Measurements from ENCODE around the gene ZC3H18.

Gene ZC3H18

DNA sequence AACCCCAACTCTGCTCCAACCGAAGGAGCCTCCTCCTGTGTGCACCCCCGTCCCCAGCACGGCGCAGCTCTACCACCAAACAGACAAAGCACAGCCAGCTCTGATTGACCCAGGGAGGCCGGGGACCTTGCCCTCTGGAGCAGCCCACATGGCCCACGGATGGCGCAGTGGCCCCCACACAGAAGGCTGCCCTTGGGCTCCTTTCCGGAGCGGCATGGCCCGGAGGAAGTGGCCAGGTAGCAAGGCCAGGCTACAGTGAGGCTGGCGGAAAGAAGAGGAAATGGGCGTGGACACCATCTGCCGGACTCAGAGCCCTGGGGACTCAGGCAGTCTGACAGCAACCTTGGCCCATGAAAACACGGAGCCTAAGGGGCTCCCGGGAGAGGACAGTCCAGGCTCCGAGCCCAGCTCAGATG is 19.9 kb upstream of the ZC3H18 start:
- Mint-ChIP-seq H3K4me1 (peaks cover 8 to 18% of the 10 kb centered on the region in 2 donors), H3K4me3 (no peak overlapping the region), H3K27me3 (peaks cover 20 to 32% of the 10 kb centered on the region in 2 donors), H3K9me3 (no peaks in the 10 kb centered on the region), H3K36me3 (peaks cover 0 to 1% of the 10 kb centered on the region in 2 donors), H3K27ac (no peak overlapping the region)
- no peak for DNase-seq
- ATAC-seq (replicated peaks), result peak; percentile 45 to 60

DNA sequence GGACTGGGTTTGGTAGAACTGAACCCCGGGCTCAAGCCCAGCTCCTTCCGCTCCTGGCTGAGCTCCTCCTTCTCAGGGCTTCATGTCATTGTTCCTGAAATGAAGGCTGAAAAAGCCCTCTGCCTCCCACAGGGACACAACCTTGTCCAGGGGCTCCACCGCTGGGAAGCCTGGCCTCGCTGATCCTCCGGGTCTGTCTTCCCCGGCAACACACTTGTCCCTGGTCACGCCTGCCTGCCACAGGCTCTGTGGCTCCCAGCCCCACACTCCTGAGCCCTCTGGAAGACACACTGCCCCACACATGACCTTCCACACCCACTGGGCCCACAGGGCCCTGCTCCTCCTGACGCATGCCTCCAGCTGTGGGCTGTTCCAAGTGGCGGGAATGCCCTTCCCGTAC is 18.0 kb upstream of the ZC3H18 start:
- H3K4me1 Mint-ChIP-seq, result peaks cover 8 to 18% of the 10 kb centered on the region in 2 donors
- DNase-seq (no peak), ATAC-seq (replicated peaks) (no peak)
- H3K4me3 Mint-ChIP-seq, result no peak overlapping the region
- peaks cover 3 to 7% of the 10 kb centered on the region in 2 donors for H3K9me3 Mint-ChIP-seq
- H3K36me3 Mint-ChIP-seq, result peaks cover 6% of the 10 kb centered on the region in 2 donors
- peaks cover 22 to 33% of the 10 kb centered on the region in 2 donors for H3K27me3 Mint-ChIP-seq
- H3K27ac Mint-ChIP-seq, result no peak overlapping the region

- peaks cover 25 to 37% of the 10 kb centered on the region in 2 donors for H3K27me3 Mint-ChIP-seq
- H3K36me3 Mint-ChIP-seq, result peaks cover 6% of the 10 kb centered on the region in 2 donors
- peaks cover 8 to 18% of the 10 kb centered on the region in 2 donors for H3K4me1 Mint-ChIP-seq
- no peak overlapping the region for H3K27ac Mint-ChIP-seq
- ATAC-seq (replicated peaks) (no peak), DNase-seq (no peak)
- peaks cover 5 to 7% of the 10 kb centered on the region in 2 donors for H3K9me3 Mint-ChIP-seq
- no peak overlapping the region for H3K4me3 Mint-ChIP-seq
Measured at GRCh38 chr16:88552815-88553214, 17.4 kb upstream of the ZC3H18 start.

DNA sequence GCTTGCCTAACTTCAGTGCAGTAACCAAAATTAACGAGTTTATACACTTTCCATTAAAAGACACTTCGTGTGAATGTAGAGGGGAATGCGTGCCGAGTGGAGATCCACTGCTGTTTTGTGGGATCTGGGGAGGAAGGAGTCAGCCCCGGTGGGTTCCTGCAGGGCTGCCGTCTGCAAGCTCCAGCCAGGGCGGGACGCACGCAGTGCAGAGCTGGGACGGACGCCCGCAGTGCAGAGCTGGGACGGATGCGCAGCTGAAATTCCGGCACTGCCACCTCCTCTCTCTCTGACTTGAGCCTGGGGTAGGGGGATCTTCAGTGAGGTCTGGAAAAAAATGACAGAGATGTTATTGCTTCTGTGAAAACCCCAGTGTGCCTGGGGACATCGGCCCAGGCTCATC is 16.5 kb upstream of the ZC3H18 start:
- Mint-ChIP-seq H3K4me3 (no peak overlapping the region), H3K27ac (no peak overlapping the region), H3K4me1 (peaks cover 9 to 19% of the 10 kb centered on the region in 2 donors), H3K27me3 (peaks cover 26 to 39% of the 10 kb centered on the region in 2 donors), H3K36me3 (peaks cover 6% of the 10 kb centered on the region in 2 donors), H3K9me3 (peaks cover 5 to 7% of the 10 kb centered on the region in 2 donors)
- no peak for ATAC-seq (replicated peaks)
- no peak for DNase-seq

GRCh38 chr16:88554711-88555264 is 15.4 kb upstream of the ZC3H18 start:
- Mint-ChIP-seq H3K36me3 (peaks cover 6% of the 10 kb centered on the region in 2 donors), H3K4me1 (peaks cover 11 to 22% of the 10 kb centered on the region in 2 donors), H3K27me3 (peaks cover 29 to 45% of the 10 kb centered on the region in 2 donors), H3K9me3 (peaks cover 5 to 7% of the 10 kb centered on the region in 2 donors), H3K4me3 (no peak overlapping the region), H3K27ac (no peak overlapping the region)
- no peak for DNase-seq
- no peak for ATAC-seq (replicated peaks)

DNA sequence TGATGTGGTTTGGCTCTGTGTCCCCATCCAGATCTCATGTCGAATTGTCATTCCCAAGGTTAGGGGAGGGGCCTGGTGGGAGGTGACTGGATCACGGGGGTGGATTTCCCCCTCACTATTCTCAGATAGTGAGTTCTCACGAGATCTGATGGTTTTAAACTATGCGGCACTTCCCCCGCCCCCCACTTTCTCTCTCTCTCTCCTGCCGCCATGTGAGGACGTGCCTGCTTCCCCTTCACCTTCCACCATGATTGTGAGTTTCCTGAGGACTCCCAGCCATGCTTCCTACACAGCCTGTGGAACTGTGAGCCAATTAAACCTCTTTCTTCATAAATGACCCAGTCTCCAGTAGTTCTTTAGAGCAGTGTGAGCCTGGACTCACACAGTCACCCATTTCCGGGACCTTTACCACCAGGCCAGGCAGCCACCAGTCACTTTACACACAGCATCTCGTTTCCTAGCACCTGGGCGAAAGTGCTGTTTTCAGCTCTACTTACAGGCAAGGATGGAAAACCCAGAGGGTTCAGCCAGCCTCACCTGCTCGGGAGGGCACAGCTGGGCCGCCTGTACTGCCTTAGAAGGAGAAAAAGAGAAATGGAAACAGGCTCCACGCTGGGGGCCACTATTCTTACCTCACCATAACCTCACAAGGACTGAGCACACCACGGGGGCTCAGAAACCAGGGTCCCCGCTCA is 13.8 kb upstream of the ZC3H18 start:
- H3K36me3 Mint-ChIP-seq, result peaks cover 6% of the 10 kb centered on the region in 2 donors
- H3K4me3 Mint-ChIP-seq, result no peak overlapping the region
- no peak overlapping the region for H3K27ac Mint-ChIP-seq
- peaks cover 7 to 8% of the 10 kb centered on the region in 2 donors for H3K4me1 Mint-ChIP-seq
- DNase-seq (no peak), ATAC-seq (replicated peaks) (no peak)
- peaks cover 5 to 7% of the 10 kb centered on the region in 2 donors for H3K9me3 Mint-ChIP-seq
- peaks cover 29 to 57% of the 10 kb centered on the region in 2 donors for H3K27me3 Mint-ChIP-seq

DNA sequence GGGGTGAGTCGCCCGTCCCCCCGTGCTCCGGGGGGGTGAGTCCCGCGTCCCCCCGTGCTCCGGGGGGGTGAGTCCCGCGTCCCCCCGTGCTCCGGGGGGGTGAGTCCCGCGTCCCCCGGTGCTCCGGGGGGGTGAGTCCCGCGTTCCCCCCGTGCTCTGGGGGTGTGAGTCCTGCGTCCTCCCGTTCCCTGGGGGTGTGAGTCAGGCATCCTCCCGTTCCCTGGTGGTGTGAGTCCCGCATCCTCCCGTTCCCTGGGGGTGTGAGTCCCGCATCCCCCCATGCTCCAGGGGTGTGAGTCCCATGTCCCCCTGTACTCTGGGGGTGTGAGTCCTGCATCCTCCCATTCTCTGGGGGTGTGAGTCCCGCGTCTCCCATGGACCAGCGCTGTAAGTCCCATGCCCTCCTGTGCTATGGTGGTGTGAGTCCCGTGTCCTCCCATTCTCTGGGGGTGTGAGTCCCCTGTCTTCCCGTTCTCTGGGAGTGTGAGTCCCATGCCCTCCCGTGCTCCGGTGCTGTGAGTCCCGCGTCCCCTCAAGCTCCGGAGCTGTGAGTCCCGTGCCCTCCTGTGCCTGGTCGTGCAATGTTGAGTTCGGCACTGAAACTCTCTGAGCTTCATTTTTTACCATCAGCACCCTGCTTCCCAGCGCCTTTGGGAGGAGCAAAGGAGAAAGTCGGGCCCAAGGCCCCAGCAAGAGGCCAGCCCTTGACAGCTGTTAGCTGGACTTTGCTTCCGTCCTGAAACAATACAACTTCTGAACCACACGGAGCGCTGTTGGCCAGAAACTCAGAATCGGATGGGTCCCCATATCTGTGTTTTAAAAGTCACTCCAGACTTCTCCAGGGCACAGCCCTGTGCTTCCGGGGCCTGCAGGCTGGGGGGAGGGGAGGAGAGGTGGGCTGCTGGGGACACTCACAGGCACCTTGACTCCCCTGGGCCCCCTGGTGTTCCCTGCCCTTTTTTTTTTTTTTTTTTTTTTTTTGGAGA is 11.5 kb upstream of the ZC3H18 start:
- ATAC-seq (replicated peaks) (peak; percentile 73 to 77), DNase-seq (no peak)
- peaks cover 6% of the 10 kb centered on the region in 2 donors for H3K36me3 Mint-ChIP-seq
- peaks cover 25 to 51% of the 10 kb centered on the region in 2 donors for H3K27me3 Mint-ChIP-seq
- H3K27ac Mint-ChIP-seq, result peak overlapping the region; percentile 79
- peaks cover 5 to 7% of the 10 kb centered on the region in 2 donors for H3K9me3 Mint-ChIP-seq
- peaks cover 9 to 10% of the 10 kb centered on the region in 2 donors for H3K4me1 Mint-ChIP-seq
- H3K4me3 Mint-ChIP-seq, result no peak overlapping the region

- peaks cover 6% of the 10 kb centered on the region in 2 donors for H3K36me3 Mint-ChIP-seq
- peaks cover 16 to 34% of the 10 kb centered on the region in 2 donors for H3K27me3 Mint-ChIP-seq
- ATAC-seq (replicated peaks), result peak; percentile 27 to 65
- H3K9me3 Mint-ChIP-seq, result peaks cover 5 to 7% of the 10 kb centered on the region in 2 donors
- no peak for DNase-seq
- H3K4me1 Mint-ChIP-seq, result peaks cover 12% of the 10 kb centered on the region in 2 donors
- no peak overlapping the region for H3K27ac Mint-ChIP-seq
- no peak overlapping the region for H3K4me3 Mint-ChIP-seq
Measured at GRCh38 chr16:88560714-88561484, 9.3 kb upstream of the ZC3H18 start.

DNA sequence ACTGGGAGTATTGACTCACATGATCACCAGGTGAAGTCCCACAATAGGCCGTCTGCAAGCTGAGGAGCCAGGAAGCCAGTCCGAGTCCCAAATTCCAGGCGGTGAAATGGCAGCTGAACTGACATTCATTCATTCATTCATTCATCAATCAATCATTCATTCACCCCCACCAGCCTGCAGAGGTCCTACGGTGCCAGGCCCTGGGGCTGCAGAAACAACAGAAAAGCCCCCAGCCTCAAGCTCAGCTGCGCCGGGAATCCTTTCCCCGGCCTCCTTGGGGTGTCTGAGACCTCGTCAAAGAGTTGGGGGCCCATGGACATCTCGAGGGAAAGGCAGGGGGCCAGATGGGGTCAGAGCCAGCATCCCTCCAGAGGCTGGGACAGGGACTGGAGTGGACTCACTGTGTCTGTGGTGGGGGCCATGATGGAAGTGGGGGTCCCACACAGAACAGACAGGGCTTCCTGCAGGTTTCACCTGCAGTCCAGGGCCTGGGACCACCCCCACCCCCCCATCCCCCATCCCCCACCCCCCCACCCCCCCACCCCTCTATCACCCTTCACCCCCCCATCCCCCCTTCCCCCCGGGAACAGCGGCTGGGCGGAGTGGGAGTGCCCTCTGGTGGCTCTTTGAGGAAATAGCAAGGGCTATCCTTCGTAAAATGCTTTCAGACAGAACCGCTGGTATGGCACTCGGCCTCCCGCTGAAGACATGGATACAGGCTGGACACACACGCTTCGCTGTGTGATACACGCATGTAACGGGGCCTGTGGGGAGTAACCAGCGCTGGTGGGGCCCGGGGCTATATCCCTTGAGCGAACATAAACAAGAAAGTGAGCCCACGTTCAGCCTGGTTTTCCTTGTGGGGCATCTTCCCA is 8.5 kb upstream of the ZC3H18 start:
- Mint-ChIP-seq H3K4me3 (peak overlapping the region in 1 of 2 donors; percentile 19), H3K4me1 (peaks cover 16 to 20% of the 10 kb centered on the region in 2 donors), H3K27ac (no peak overlapping the region), H3K27me3 (peaks cover 9 to 26% of the 10 kb centered on the region in 2 donors), H3K36me3 (peaks cover 0 to 2% of the 10 kb centered on the region in 2 donors), H3K9me3 (peaks cover 0 to 2% of the 10 kb centered on the region in 2 donors)
- ATAC-seq (replicated peaks) (peak; percentile 39 to 43), DNase-seq (no peak)

GRCh38 chr16:88566158-88566557 is 4.0 kb upstream of the ZC3H18 start:
- H3K27ac Mint-ChIP-seq, result no peak overlapping the region
- no peaks in the 10 kb centered on the region for H3K27me3 Mint-ChIP-seq
- H3K4me1 Mint-ChIP-seq, result peaks cover 15 to 26% of the 10 kb centered on the region in 2 donors
- H3K36me3 Mint-ChIP-seq, result no peaks in the 10 kb centered on the region
- DNase-seq (no peak), ATAC-seq (replicated peaks) (no peak)
- H3K9me3 Mint-ChIP-seq, result no peaks in the 10 kb centered on the region
- no peak overlapping the region for H3K4me3 Mint-ChIP-seq

GRCh38 chr16:88568710-88569613 is 1.2 kb upstream of the ZC3H18 start:
- no peaks in the 10 kb centered on the region for H3K9me3 Mint-ChIP-seq
- H3K36me3 Mint-ChIP-seq, result peaks cover 0 to 3% of the 10 kb centered on the region in 2 donors
- ATAC-seq (replicated peaks) (no peak), DNase-seq (no peak)
- H3K4me3 Mint-ChIP-seq, result peak overlapping the region; percentile 88 to 94
- no peaks in the 10 kb centered on the region for H3K27me3 Mint-ChIP-seq
- H3K4me1 Mint-ChIP-seq, result peaks cover 17 to 39% of the 10 kb centered on the region in 2 donors
- peak overlapping the region; percentile 60 for H3K27ac Mint-ChIP-seq

GRCh38 chr16:88569614-88569984 is 604 bp upstream of the ZC3H18 start:
- peak overlapping the region; percentile 88 to 94 for H3K4me3 Mint-ChIP-seq
- peaks cover 0 to 3% of the 10 kb centered on the region in 2 donors for H3K36me3 Mint-ChIP-seq
- no peak for DNase-seq
- H3K9me3 Mint-ChIP-seq, result no peaks in the 10 kb centered on the region
- ATAC-seq (replicated peaks), result peak; percentile 48 to 51
- H3K27ac Mint-ChIP-seq, result peak overlapping the region; percentile 60
- H3K27me3 Mint-ChIP-seq, result no peaks in the 10 kb centered on the region
- peaks cover 17 to 39% of the 10 kb centered on the region in 2 donors for H3K4me1 Mint-ChIP-seq
